Metanephros (tissue), 2 donors: ENCODE data around the gene METTL16. TPM values are rescaled to one million over a fixed set of nuclear protein-coding genes. Genes with fewer than 3 reads are reported as not detected.

Experiments used
- small RNA-seq: library from RNA; depleted of rRNA; stranded (forward); fragments of <200 nt; gene quantifications from one replicate; pipeline ENCODE3, GENCODE V24; 2014; ENCODE audit warnings: low replicate concordance
- total RNA-seq: library from RNA; depleted of rRNA; stranded (reverse); fragments of >200 nt; gene quantifications from one replicate; pipeline ENCODE4 v1.2.3, GENCODE V29; 2014

Gene METTL16, protein sequence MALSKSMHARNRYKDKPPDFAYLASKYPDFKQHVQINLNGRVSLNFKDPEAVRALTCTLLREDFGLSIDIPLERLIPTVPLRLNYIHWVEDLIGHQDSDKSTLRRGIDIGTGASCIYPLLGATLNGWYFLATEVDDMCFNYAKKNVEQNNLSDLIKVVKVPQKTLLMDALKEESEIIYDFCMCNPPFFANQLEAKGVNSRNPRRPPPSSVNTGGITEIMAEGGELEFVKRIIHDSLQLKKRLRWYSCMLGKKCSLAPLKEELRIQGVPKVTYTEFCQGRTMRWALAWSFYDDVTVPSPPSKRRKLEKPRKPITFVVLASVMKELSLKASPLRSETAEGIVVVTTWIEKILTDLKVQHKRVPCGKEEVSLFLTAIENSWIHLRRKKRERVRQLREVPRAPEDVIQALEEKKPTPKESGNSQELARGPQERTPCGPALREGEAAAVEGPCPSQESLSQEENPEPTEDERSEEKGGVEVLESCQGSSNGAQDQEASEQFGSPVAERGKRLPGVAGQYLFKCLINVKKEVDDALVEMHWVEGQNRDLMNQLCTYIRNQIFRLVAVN
- 28.3 TPM for total RNA-seq

DNA sequence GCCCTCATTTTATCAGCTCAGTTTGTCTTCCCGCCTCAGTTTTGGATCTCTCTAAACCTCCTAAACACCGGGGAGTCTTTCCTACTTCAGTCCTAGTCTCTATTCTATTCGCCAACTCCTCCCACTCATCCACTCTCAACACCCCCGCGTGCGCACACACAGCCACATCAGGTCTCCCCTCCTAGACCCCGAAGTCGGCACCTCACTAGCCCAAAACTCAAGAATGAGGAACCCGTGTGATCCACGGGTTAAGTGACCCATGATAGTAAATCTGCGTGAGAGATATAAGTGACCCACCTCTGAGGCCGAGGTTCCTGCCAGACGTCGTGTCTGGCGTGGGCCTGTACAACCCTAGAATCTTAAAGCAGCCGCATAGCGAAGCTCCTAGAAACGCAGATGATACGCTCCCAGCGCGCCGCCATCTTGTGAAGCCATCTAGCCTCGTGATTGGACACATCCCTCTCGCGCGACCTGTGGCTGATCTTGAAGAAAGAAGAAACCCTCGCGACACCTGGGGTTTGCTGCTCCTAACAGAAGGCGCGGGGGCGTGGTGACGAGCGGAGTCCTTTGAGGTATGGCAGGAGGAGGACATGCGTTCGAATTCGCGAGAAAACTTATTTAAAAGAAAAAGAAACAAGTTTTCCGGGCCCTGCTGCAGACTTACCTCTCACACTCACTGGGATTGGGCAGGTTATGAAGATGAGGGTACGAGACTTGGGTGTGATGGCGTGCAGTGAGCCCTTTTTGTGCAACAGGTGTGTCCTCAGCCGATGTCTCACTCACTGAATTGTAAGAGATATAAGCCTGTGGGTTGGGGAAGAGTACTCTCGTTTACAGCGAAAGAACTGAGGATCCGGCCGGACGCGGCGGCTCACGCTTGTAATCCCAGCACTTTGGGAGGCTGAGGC, at the start of gene METTL16:
METTL16 (minus strand) TSS at position 427 of the 908 bp plus-strand sequence. CDS start 9,557 bp downstream, outside the sequence.

DNA sequence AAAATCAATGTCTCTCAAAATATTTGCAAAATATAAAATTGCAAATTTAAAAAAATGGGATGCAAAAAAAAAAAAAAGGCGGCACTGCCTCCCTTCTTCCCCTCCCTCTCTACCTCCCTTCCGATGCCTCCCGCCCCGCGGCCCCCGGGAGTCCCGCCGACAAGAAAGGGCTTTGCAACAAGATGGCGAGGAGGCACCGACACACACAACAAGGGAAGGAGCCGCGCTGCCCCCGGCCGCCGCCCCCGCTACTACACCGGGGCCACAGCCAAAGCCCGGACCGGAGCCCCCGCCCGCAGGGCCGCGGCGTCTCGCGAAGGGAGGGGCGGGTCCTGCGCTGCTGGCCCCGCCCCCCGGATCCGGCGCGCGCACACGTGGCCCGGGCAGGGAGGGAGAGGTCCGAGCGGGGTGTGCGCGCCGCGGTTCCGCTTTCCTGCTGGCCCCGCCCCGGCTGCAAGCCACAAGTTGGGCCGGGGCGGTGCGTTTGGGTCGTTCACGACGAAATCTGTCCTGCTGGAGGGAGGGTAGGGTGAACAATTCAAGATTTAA, 110.7 kb downstream of the METTL16 start, which contains the start of gene MNT:
MNT (minus strand) TSS at position 184 of the 549 bp plus-strand sequence. CDS start 348 bp downstream, outside the sequence.

Small RNA genes within 50 kb of the gene (small RNA-seq; reads per million reads assigned to genes)
- not detected for gene AC006435.3
- not detected for gene AC006435.4
- not detected for gene AC006435.5

Other genes with a start within 250 kb of the METTL16 start
- gene SMG6, start 208.1 kb downstream of the METTL16 start, total RNA-seq, result 50.9 TPM
- 18.6 TPM for gene SRR, start 207.9 kb downstream of the METTL16 start, total RNA-seq
- gene TSR1, start 175.4 kb downstream of the METTL16 start, total RNA-seq, result 40.1 TPM
- gene SGSM2, start 174.4 kb downstream of the METTL16 start, total RNA-seq, result 72.5 TPM
- gene MNT, start 110.8 kb downstream of the METTL16 start, total RNA-seq, result 10.2 TPM
- 104 TPM for gene PAFAH1B1, start 81.8 kb upstream of the METTL16 start, total RNA-seq
- gene CLUH, start 199.9 kb upstream of the METTL16 start, total RNA-seq, result 78.9 TPM
- 0.23 TPM for gene CCDC92B, start 237.8 kb upstream of the METTL16 start, total RNA-seq